ENCODE data around the gene LRP2. TPM values are rescaled to one million over a fixed set of nuclear protein-coding genes. Genes with fewer than 3 reads are reported as not detected.

The LRP2 gene
- total and polyA plus RNA-seq, 2 of the 4 experiments (the other 2 are of a cell fraction), result not detected

DNA sequence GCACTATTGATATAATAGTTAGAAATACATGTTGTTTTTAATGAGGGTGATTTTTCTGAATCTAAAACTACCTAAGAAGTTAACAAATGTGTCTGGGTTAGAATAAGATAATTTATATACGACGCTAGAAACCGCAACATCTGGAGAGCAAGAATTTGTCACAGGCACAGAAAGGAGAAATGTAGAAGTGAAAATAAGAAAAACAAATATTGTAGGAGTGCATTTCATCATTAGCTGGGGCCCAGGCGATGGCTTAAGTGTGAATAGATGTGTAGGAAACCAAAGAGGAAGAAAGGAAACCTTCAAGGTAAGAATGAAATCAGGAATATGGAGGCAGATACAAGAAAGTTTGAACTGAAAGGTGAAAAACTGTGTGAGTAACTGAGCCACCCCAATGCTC, 90.3 kb downstream of the LRP2 start:
- H3K4ac ChIP-seq (ENCODE audit: low read depth, low read length), result no peak overlapping the region
- in situ Hi-C loops (cut with MboI; ENCODE audit: low sequenced_read_pairs) (no loop called here), dilution Hi-C loops (cut with HindIII; ENCODE audit: low sequenced_read_pairs, unreplicated experiment) (no loop called here), intact Hi-C loops (cut with micrococcal nuclease) (no loop called here)
- no peaks in the 10 kb centered on the region for H3K36me3 ChIP-seq (ENCODE audit: control insufficient read depth, insufficient read depth, low read length)
- H2AK9ac ChIP-seq (replicated peaks; ENCODE audit: low read depth, low read length, poor library complexity), result no peak overlapping the region
- H4K91ac ChIP-seq (ENCODE audit: insufficient read depth, low read depth, low read length), result no peak overlapping the region
- H2AK5ac ChIP-seq (ENCODE audit: low read depth, low read length), result no peak overlapping the region
- no peak overlapping the region for H3K4me3 ChIP-seq (ENCODE audit: insufficient read depth, low read depth, low read length)
- ATAC-seq (ENCODE audit: low read depth) (no peak), DNase-seq (no peak)
- CTCF ChIA-PET, result interaction anchor here (0.6 kb wide), 1 partner anchor 26 kb away, joined by 3 read pairs; no protein-coding TSS in a partner anchor
- no peak overlapping the region for H3K9ac ChIP-seq (ENCODE audit: low read depth, low read length)
- TF ChIP-seq SMC3 (IDR thresholded peaks at IDR 0.05; ENCODE audit: low read depth, low read length) (no peak), CEBPB (IDR thresholded peaks at IDR 0.05; ENCODE audit: low read depth, low read length) (no peak), MAZ (IDR thresholded peaks at IDR 0.05; ENCODE audit: borderline replicate concordance, low read depth, low read length) (no peak), RCOR1 (IDR thresholded peaks at IDR 0.05; ENCODE audit: insufficient replicate concordance, low read length) (no peak), MAFK (IDR thresholded peaks at IDR 0.05; ENCODE audit: low read depth, low read length) (no peak), POLR2A (IDR thresholded peaks at IDR 0.05; ENCODE audit: low read depth, low read length) (no peak), CHD1 (IDR thresholded peaks at IDR 0.05; ENCODE audit: low read depth, low read length) (no peak), RFX5 (IDR thresholded peaks at IDR 0.05; ENCODE audit: low read depth, low read length) (no peak), BHLHE40 (IDR thresholded peaks at IDR 0.05; ENCODE audit: low read depth, low read length) (no peak), RAD21 (IDR thresholded peaks at IDR 0.05; ENCODE audit: low read length) (no peak), MXI1 (IDR thresholded peaks at IDR 0.05; ENCODE audit: borderline replicate concordance, low read depth, low read length) (no peak), FOS (IDR thresholded peaks at IDR 0.05; ENCODE audit: low read depth, low read length) (no peak)
- TF ChIP-seq, protein P1, sequence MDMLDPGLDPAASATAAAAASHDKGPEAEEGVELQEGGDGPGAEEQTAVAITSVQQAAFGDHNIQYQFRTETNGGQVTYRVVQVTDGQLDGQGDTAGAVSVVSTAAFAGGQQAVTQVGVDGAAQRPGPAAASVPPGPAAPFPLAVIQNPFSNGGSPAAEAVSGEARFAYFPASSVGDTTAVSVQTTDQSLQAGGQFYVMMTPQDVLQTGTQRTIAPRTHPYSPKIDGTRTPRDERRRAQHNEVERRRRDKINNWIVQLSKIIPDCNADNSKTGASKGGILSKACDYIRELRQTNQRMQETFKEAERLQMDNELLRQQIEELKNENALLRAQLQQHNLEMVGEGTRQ (IDR thresholded peaks at IDR 0.05; ENCODE audit: low read depth, low read length), result no peak
- TF ChIP-seq, protein P2, sequence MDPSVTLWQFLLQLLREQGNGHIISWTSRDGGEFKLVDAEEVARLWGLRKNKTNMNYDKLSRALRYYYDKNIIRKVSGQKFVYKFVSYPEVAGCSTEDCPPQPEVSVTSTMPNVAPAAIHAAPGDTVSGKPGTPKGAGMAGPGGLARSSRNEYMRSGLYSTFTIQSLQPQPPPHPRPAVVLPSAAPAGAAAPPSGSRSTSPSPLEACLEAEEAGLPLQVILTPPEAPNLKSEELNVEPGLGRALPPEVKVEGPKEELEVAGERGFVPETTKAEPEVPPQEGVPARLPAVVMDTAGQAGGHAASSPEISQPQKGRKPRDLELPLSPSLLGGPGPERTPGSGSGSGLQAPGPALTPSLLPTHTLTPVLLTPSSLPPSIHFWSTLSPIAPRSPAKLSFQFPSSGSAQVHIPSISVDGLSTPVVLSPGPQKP (IDR thresholded peaks at IDR 0.05; ENCODE audit: borderline replicate concordance, low read depth, low read length), result no peak
- no peak overlapping the region for H3K27ac ChIP-seq (ENCODE audit: insufficient read depth, low read length)
- no peak overlapping the region for H2BK20ac ChIP-seq (ENCODE audit: low read depth, low read length)
- H2BK15ac ChIP-seq (ENCODE audit: low read depth, low read length), result no peak overlapping the region
- no peaks in the 10 kb centered on the region for H3K79me1 ChIP-seq (ENCODE audit: low read depth in 1 of 2, low read length in 2 of 2)
- no peak overlapping the region for H3K14ac ChIP-seq (replicated peaks; ENCODE audit: low read depth, low read length)
- BruUV-seq (replicated peaks), result no TSS peak
- no peak overlapping the region for H3K18ac ChIP-seq (ENCODE audit: low read depth, low read length)
- no peak overlapping the region for H4K5ac ChIP-seq (ENCODE audit: low read depth, low read length)
- no peak overlapping the region for H3K23ac ChIP-seq (ENCODE audit: low read depth, low read length)
- H2BK5ac ChIP-seq (ENCODE audit: low read depth, low read length, poor library complexity, severe bottlenecking), result no peak overlapping the region
- H3K27me3 ChIP-seq (ENCODE audit: control insufficient read depth, insufficient read depth, low read length), result no peaks in the 10 kb centered on the region
- H3K4me1 ChIP-seq (ENCODE audit: control insufficient read depth, insufficient read depth, low read length), result no peaks in the 10 kb centered on the region
- H2BK120ac ChIP-seq (ENCODE audit: low read depth, low read length), result no peak overlapping the region
- H3K4me2 ChIP-seq (ENCODE audit: low read depth, low read length), result no peak overlapping the region
- no peaks in the 10 kb centered on the region for H4K20me1 ChIP-seq (ENCODE audit: insufficient read depth, low read length)
- no peak overlapping the region for H4K8ac ChIP-seq (ENCODE audit: low read depth in 2 of 2, low read length in 2 of 2)
- no peak overlapping the region for H2AFZ ChIP-seq (replicated peaks; ENCODE audit: low read length, poor library complexity)
- H3K9me3 ChIP-seq (ENCODE audit: control insufficient read depth, insufficient read depth, low read length), result no peaks in the 10 kb centered on the region
- 17% methylated on average over 1 of the region's 4 CpGs; no CpG with 5 or more reads in 1 of the 2 experiments for WGBS, 2 experiments (ENCODE audit: extremely low coverage in 2 of 2, insufficient read length in 1 of 2)
- no peaks in the 10 kb centered on the region for H3K9me1 ChIP-seq (ENCODE audit: insufficient read depth, low read length)
- no peak overlapping the region for H3K56ac ChIP-seq (ENCODE audit: extremely low read depth, insufficient read depth, low read length)
- POLR2A ChIA-PET (ENCODE audit: unreplicated experiment), result no interaction called here
